HG03520 (cell line): Measurements from ENCODE around the gene ADGRL1.
"Not testable (repeated sequence)": the region's sequence is repeated elsewhere in the genome, so short reads cannot be mapped to it uniquely, and the experiment has no call there.

ENCODE experiments used
- ATAC-seq: cut with Tn5 transposase; IDR thresholded peaks from one replicate; pipeline ENCODE4 v1.9.1; 2021; ENCODE audit warnings: mild to moderate bottlenecking, moderate library complexity; ENCODE audit not compliant: unreplicated experiment

ADGRL1 gene

GRCh38 chr19:14205452-14206287, at the start of gene ADGRL1:
ADGRL1 (minus strand) TSS chr19:14206169; CDS start chr19:14183602, 22,567 bp downstream.
- not testable (repeated sequence) for ATAC-seq

GRCh38 chr19:14255316-14255715, 49.3 kb upstream of the ADGRL1 start:
- not testable (repeated sequence) for ATAC-seq

GRCh38 chr19:14253822-14254599, 48.0 kb upstream of the ADGRL1 start:
- ATAC-seq = not testable (repeated sequence)

DNA sequence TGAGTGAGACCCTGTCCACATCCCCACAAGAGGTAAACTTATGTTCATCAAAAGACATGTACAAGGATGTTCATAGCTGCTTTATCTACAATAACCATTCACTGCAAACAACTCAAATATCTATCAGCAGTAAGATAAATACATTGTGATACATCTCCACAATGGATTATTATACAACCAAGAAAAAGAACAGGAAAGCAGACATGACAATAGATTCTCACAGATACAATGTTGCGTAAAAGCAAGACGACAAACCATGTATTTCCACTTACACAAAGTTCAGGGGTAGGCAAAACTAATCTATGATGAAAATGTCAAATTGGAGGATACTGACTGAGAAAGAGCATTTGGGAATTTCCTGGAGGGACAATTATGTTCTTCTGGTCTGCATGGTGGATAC, 46.2 kb upstream of the ADGRL1 start:
- ATAC-seq = not testable (repeated sequence)

- no peak for ATAC-seq
These were observed 44.9 kb upstream of the ADGRL1 start for GRCh38 chr19:14250870-14251269.

GRCh38 chr19:14250315-14250714, 44.3 kb upstream of the ADGRL1 start:
- ATAC-seq = not testable (repeated sequence)

GRCh38 chr19:14249891-14250290, 43.9 kb upstream of the ADGRL1 start:
- ATAC-seq = not testable (repeated sequence)

DNA sequence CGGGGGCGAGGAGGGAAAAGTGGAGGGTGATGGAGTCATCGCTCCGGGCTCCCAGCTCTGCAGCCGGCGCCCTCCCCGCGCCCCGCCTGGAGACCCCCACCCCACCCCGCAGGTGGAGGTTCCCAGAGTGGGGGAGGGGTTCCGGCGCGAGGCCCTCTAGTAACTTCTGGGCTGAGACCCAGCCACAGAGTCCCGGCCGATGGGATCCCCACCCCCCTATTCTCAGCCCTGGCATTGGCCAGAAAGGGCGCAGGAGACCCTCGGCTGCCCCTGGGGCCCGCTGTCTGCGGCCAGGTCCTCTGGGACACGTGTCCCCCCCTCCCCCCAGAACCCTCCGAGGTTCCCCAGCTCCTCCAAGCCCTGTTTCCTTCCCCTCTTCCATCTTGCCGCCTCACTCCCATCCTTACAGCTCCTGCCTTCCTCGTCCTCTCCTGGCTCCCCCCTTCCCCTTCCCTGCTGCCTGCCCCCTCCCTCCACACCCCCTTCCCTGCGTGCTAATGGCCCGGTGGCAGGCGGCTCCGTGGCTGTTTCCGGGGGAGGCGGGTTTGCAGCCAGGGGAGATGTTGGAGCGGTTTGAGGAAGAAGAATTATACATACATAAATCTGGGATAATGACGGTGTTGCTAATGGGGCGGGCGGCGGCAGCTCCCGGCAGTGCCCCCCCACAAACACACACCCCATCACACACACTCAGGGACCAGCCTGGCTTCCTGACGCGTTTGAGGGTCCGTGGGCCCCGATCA, 43.2 kb upstream of the ADGRL1 start:
- not testable (repeated sequence) for ATAC-seq

GRCh38 chr19:14248578-14249011, 42.6 kb upstream of the ADGRL1 start:
- no peak for ATAC-seq

GRCh38 chr19:14247548-14248471, 41.8 kb upstream of the ADGRL1 start:
- ATAC-seq = not testable (repeated sequence)

- not testable (repeated sequence) for ATAC-seq
These were observed 41.2 kb upstream of the ADGRL1 start for GRCh38 chr19:14247205-14247547.

GRCh38 chr19:14244393-14244792, 38.4 kb upstream of the ADGRL1 start:
- not testable (repeated sequence) for ATAC-seq

DNA sequence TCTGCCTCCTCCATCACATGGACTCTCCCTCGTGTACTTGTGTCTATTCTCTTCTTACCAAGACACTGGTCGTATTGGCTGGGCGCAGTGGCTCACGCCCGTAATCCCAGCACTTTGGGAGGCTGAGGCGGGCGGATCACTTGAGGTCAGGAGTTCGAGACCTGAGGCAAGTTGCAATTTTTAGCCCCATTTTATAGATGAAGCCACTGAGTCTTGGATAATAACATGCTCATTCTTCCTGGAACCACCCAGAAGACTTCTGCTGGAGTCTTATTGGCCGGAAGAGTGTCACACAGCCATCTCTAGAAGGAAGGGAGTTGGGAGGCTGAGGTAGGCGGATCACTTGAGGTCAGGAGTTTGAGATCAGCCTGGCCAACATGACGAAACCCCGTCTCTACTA, 37.7 kb upstream of the ADGRL1 start:
- ATAC-seq = not testable (repeated sequence)

DNA sequence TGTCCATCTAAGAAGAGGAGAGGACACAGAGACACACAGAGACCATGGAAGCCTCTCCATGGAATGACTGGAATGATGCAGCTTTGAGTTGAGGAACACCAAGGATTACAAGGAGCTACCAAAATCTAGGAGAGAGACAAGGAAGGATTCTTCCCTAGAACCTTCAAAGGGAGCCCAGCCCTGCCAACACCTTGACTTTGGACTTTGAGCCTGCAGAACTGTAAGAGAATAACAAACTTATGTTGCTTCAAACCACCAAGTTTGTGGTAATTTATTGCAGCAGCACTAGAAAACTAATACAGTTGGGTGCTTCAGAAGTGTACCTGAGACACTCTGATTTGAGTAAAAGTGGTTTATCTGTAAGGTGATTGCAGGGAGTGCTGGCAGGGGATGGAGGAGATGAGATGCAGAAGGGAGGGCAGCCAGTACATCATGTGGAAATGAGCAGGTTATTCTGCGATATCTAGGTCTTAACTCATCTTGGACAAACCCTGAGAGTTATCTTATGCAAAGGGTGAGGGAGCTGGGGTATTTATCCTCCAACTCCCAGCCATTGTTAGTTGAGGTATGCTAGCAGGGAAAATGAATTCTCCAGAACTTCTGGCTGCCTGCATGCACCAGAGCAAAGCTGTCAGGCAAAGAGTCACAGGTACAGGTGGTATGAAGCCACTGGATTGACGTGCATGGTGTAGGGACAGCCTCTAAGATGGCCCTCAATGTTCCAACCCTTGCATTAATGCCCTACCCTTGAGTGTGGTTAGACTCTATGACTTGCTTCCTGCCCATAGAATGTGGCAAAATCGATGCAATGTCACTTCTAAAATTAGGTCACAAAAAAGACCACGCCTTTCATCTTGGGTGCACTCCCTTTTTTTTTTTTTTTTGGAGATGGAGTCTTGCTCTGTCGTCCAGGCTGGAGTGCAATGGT, 31.3 kb upstream of the ADGRL1 start:
- no peak for ATAC-seq

- not testable (repeated sequence) for ATAC-seq
These were observed 27.0 kb upstream of the ADGRL1 start for GRCh38 chr19:14232945-14233344.

DNA sequence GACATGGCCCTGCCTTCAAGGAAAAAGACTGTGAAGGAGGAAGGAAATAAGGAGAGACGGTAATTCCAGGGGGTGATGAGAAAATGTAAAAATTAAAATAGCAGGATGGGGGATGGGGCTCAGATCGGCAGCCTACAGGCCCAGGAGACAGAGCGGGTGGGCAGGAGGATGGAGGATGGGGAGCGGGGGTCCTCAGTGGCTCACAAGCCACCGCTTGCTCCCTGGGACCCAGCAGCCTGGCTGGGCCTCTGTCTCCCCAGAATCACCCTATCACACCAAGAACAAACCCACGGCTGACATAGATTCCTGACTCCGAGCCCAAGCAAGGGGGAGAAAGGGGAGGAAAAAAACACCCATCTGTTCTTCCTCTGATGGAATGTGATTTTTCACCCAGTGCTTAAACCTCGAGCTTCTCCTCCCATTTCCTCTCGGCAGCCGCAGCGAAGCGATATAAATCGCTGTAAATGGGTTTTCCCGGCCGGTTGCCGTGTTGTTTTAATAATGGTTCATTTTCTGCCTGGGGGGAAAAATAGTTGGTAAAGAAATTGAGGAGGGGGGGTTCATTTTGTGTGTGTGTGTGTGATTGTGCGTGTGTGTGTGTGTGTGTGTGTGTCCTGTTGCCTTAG, 22.6 kb upstream of the ADGRL1 start:
- not testable (repeated sequence) for ATAC-seq

DNA sequence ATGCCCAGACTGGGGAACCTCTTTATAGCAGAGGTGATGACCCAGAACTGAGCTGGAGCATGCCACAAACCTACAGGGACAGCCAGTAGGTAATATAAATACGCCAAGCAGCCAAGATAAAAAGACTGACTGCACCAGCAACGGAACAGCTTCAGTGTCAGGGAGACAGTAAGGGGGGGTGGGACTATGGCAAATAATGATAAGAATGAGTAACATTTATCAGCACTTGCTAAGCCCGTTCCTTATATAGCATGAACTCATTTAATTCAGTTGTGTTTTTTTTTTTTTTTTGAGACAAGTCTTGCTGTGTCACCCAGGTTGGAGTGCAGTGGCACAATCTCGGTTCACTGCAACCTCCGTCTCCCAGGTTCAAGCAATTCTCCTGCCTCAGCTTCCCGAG, 20.5 kb upstream of the ADGRL1 start:
- not testable (repeated sequence) for ATAC-seq

DNA sequence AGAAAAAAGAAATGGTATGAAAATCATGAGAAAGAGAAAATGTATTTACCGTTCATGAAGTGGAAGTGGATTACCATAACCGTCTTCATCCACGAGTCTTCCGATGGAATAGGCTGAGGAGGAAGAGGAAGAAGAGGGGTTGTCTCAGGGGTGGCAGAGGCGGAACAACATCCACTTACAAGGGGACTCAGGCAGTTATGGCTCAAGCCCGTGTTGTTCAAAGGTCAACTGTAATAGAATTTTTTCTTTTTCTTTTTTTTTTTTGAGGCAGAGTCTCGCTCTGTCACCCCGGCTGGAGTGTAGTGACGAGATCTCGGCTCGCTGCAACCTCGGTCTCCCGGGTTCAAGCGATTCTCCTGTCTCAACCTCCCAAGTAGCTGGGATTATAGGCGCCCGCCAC, 16.9 kb upstream of the ADGRL1 start:
- no peak for ATAC-seq

DNA sequence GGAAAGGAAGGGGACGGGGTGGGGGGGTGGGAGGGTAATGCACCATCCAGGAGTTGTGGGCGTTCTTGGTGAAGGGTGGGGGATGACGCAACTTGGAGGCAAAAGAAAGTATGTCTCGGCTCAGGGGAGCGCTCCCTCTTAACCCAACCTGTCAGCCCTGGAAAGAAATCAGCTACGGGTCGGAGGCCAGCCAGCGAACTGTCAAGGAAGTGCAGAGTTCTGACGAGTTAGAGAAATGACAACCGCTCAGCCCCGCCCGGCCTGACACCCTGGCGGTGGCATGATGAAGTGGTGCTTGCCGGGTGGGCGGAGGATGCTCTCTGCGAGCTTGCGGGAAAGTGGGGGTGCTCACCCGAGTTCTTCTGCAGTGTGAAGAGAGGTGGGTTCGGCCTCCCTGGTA, 15.4 kb upstream of the ADGRL1 start:
- ATAC-seq = not testable (repeated sequence)
